AG09309 (cell line): ENCODE results near the gene MMP19.

Experiments
- DNase-seq: peaks from one replicate; pipeline ENCODE4 v3.0.0-alpha.2; 2010; ENCODE audit warnings: low read depth
- H3K4me3 ChIP-seq: 2 replicates; pipeline ENCODE4 v1.5.1; 2011; ENCODE audit warnings: mild to moderate bottlenecking, low read depth, low read length, moderate library complexity; ENCODE audit not compliant: control insufficient read depth
- TF ChIP-seq, protein P1 (sequence below): IDR thresholded peaks from 2 replicates; pipeline ENCODE4 v1.5.1; 2011; ENCODE audit warnings: mild to moderate bottlenecking, low read depth, low read length, inconsistent platforms; ENCODE audit not compliant: insufficient read depth, control insufficient read depth; ENCODE audit errors: missing control alignments

MMP19 gene

DNA sequence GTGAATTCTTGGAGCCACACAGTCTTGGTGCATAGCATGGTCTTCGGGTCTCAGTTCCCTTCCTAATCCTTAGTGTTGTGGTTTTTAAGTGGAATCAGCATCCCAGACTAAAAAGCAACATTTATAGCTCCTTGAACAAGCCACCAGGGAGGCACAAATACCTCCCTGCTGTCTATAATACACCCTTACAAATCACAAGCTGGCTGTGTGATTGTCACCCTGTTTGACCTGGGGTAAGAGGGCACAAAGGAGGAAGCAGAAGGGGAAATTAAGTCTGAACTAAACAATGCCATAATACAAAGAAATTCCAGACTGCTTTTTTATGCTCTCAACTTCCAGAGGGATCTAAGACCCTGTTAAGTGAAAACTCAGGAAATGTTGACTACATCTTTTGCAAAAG is 7.7 kb upstream of the MMP19 start:
- DNase-seq = no peak

DNA sequence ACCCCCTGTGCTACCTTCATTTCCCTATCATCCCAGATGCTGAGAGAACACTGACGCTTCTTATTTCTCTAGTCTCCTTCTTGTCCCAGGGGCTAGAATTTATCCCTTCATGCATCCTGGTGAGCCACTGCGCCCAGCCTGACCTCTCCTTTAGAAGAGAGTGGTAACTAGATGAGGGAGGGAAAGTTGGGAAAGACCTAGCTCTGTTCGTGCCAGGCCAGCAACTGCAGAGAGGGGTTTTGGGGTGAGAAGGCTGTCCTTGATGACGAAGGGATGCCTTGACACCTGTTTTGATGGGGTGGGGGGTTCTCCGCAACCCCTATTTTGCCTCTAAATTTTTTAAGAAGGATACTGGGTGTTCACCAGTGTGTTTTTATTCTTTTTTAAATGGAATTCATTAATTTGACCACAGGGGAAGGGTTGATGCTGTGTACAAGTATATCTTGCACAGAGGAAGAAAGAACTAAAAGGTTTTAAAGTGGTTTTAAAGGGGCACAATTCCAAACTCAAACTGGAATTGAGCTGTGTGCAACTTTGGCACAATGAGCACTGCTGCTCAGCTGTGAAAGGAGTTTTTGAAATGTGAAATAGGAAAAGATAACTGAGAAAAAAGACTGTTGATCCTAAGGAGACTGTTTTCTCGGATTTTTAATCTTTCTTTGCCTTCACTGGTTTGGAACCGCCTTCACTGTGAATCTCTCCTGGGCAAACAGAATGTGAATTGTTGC is 7.0 kb upstream of the MMP19 start:
- DNase-seq = no peak
- TF ChIP-seq, protein P1, sequence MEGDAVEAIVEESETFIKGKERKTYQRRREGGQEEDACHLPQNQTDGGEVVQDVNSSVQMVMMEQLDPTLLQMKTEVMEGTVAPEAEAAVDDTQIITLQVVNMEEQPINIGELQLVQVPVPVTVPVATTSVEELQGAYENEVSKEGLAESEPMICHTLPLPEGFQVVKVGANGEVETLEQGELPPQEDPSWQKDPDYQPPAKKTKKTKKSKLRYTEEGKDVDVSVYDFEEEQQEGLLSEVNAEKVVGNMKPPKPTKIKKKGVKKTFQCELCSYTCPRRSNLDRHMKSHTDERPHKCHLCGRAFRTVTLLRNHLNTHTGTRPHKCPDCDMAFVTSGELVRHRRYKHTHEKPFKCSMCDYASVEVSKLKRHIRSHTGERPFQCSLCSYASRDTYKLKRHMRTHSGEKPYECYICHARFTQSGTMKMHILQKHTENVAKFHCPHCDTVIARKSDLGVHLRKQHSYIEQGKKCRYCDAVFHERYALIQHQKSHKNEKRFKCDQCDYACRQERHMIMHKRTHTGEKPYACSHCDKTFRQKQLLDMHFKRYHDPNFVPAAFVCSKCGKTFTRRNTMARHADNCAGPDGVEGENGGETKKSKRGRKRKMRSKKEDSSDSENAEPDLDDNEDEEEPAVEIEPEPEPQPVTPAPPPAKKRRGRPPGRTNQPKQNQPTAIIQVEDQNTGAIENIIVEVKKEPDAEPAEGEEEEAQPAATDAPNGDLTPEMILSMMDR = no peak
- H3K4me3 ChIP-seq = no peak overlapping the region

More for the DNA sequence above, 7.7 kb upstream of the MMP19 start:
- TF ChIP-seq, protein P1 = no peak
- H3K4me3 ChIP-seq = no peak overlapping the region

DNA sequence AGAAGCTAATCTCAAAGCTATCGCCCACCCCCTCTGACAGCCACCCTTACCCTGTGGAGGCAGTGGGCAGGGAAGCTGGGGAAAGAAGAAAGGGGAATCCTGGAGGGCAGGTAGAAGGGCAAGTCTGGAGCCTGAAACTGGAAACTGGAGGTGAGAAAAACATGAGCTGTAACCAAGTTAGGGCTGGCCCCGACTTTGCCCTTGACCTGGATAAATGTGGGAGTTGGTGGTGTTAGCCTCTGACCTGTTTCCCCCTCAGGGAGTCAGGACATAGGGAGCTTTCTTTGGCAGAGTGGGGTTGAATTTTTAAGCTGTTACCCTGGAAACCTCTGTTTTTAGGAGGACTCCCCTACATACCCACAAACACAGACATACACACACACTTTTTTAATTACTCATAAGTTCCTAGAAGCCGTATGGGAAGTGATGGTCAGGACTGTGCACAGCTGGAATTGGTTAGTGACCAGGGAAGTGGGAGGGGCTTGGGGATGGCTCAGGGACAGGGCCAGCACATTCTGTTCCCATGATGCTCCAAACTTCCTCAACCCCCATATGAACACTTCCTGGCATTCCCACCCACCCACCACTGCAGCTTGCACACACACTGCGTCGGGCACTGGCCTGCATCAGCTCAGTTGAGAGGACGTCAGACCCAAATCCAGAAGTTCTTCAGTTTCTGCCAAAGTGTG is 5.0 kb upstream of the MMP19 start:
- DNase-seq = peak; percentile 98
- TF ChIP-seq, protein P1 = no peak
- peak overlapping the region; percentile 26 for H3K4me3 ChIP-seq

DNA sequence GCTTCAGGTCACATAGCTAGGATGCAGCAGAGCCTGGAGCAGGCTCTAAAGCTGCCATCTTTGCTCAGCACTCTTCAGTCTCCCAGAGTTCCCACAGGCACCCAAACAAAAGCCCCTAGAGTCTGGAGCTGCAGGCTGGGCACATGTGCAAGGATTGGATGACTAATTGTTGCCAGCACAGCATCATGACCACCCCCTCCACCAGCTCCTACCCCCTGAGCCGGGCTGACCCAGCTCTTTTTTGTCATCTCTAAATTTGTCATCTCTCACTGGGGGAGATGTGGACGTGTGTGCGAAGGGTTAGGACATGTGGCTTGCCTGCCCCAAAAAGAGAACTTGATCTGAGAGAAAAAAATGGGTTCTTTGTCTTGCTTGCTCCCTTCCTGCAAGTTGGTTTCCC is 4.3 kb upstream of the MMP19 start:
- H3K4me3 ChIP-seq = no peak overlapping the region
- peak; percentile 45 for DNase-seq
- TF ChIP-seq, protein P1 = no peak

DNA sequence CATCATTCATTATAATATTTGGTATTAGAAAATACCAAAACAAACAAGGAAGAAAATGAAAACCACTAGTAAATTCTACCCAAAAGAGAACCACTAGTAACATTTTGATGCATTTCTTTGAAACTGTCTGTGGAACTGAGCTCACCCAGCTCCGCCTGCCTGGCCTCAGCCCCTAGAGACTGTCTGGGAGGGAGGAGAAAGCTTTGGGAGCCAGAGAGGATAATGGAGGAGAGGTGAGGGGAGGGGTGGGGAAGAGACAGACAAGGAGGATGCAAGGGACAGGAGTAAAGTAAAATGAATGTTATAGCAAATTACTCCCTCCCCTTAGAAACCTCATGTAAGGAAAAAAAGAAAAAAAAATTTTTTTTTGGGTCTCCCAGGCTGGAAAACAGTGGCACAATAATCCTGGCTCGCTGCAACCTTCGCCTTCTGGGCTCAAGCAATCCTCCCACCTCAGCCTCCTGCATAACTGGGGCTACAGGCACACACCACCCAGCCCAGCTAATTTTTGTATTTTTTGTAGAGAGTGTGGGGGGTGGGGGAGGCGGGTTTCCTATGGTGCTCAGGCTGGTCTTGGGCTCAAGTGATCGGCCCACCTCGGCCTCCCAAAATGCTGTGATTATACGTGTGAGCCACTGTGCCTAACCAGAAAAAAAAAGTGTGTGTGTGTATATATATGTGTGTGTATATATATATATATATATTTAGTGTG is 3.2 kb upstream of the MMP19 start:
- TF ChIP-seq, protein P1 = no peak
- no peak for DNase-seq
- no peak overlapping the region for H3K4me3 ChIP-seq

DNA sequence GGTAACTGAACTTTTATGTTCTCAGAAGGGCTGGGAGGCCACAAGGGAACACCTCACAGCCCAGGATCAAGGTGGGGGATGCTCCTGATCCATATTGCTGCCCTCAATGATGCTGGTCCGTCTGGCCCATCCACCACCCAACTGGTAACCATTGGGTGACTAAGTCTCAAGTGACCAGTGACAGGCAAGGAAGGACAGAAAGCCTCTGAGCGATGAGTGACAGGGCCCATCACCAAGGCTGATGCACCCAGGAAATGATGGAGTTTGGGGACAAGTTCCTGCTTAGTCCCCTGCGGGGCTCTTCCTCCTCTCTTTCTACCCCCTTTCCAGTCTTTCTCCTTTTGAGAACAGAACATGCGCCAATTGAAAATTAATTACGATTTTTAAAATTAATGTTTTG is 2.6 kb upstream of the MMP19 start:
- H3K4me3 ChIP-seq = no peak overlapping the region
- TF ChIP-seq, protein P1 = no peak
- DNase-seq = no peak
